H9 (cell line): Measurements from ENCODE around the gene BORCS8. TPM values are rescaled to one million over a fixed set of nuclear protein-coding genes. Genes with fewer than 3 reads are reported as not detected.
A peak's percentile ranks its signal among the peaks of the same experiment; 100 is the strongest.

Experiments used
- DNase-seq: peaks from one replicate; pipeline ENCODE4 v3.0.0-alpha.2; 2017
- H2AFZ ChIP-seq: one replicate; pipeline ENCODE4 v1.6.1; 2013; ENCODE audit warnings: mild to moderate bottlenecking, low read length, control low read depth, moderate library complexity
- H2AK5ac ChIP-seq: 2 replicates; pipeline ENCODE4 v1.6.1; 2013; ENCODE audit warnings: low read length, control low read depth, mixed read lengths; ENCODE audit not compliant: insufficient read length
- H2BK120ac ChIP-seq: one replicate; pipeline ENCODE4 v1.6.1; 2013; ENCODE audit warnings: low read depth, mild to moderate bottlenecking, low read length, control low read depth, inconsistent platforms; ENCODE audit not compliant: poor library complexity, severe bottlenecking
- H2BK12ac ChIP-seq: 2 replicates; pipeline ENCODE4 v1.6.1; 2013; ENCODE audit warnings: low read length, control low read depth, mixed read lengths, low read depth; ENCODE audit not compliant: insufficient read length
- H2BK15ac ChIP-seq: 2 replicates; pipeline ENCODE4 v1.6.1; 2013; ENCODE audit warnings: low read depth, low read length, control low read depth
- H2BK20ac ChIP-seq: one replicate; pipeline ENCODE4 v1.6.1; 2013; ENCODE audit warnings: low read depth, mild to moderate bottlenecking, low read length, control low read depth, inconsistent platforms; ENCODE audit not compliant: poor library complexity, severe bottlenecking
- H2BK5ac ChIP-seq: 2 replicates; pipeline ENCODE4 v1.6.1; 2013; ENCODE audit warnings: low read length, control low read depth, mixed read lengths; ENCODE audit not compliant: insufficient read length
- H3K14ac ChIP-seq: 2 replicates; pipeline ENCODE4 v1.6.1; 2013; ENCODE audit warnings: low read length, control low read depth; ENCODE audit not compliant: insufficient read depth
- H3K18ac ChIP-seq: 2 replicates; pipeline ENCODE4 v1.6.1; 2013; ENCODE audit warnings: low read depth, mild to moderate bottlenecking, mixed read lengths, low read length, control low read depth; ENCODE audit not compliant: insufficient read length
- H3K23ac ChIP-seq: 2 replicates; pipeline ENCODE4 v1.6.1; 2013; ENCODE audit warnings: low read length, control low read depth, mixed read lengths, low read depth; ENCODE audit not compliant: insufficient read length
- H3K23me2 ChIP-seq: 2 replicates; pipeline ENCODE4 v1.6.1; 2013; ENCODE audit warnings: low read depth, mild to moderate bottlenecking, mixed read lengths, low read length, control low read depth; ENCODE audit not compliant: insufficient read length, poor library complexity, severe bottlenecking
- H3K27ac ChIP-seq: 2 replicates; pipeline ENCODE4 v1.5.1; 2013; ENCODE audit warnings: low read length, control low read depth, mixed read lengths, low read depth; ENCODE audit not compliant: insufficient read length
- H3K27me3 ChIP-seq: 2 replicates; pipeline ENCODE4 v1.6.1; 2013; ENCODE audit warnings: low read length, control low read depth, inconsistent platforms; ENCODE audit not compliant: insufficient read depth
- H3K4ac ChIP-seq: 2 replicates; pipeline ENCODE4 v1.6.1; 2013; ENCODE audit warnings: low read depth, mild to moderate bottlenecking, control low read depth, inconsistent platforms, low read length, moderate library complexity
- H3K4me1 ChIP-seq: 2 replicates; pipeline ENCODE4 v1.6.1; 2013; ENCODE audit warnings: low read length, control low read depth, inconsistent platforms; ENCODE audit not compliant: insufficient read depth
- H3K4me2 ChIP-seq: 2 replicates; pipeline ENCODE4 v1.6.1; 2013; ENCODE audit warnings: low read length, control low read depth, mixed read lengths; ENCODE audit not compliant: insufficient read length, insufficient read depth
- H3K56ac ChIP-seq: 2 replicates; pipeline ENCODE4 v1.6.1; 2013; ENCODE audit warnings: low read depth, mild to moderate bottlenecking, mixed read lengths, low read length, control low read depth; ENCODE audit not compliant: insufficient read length
- H3K79me1 ChIP-seq: 2 replicates; pipeline ENCODE4 v1.6.1; 2013; ENCODE audit warnings: low read depth, mild to moderate bottlenecking, moderate library complexity, low read length, control low read depth, inconsistent platforms; ENCODE audit not compliant: insufficient read depth, poor library complexity, severe bottlenecking
- H3K79me2 ChIP-seq: 2 replicates; pipeline ENCODE4 v1.6.1; 2013; ENCODE audit warnings: low read length, control low read depth, inconsistent platforms; ENCODE audit not compliant: insufficient read depth
- H3K9ac ChIP-seq: 2 replicates; pipeline ENCODE4 v1.6.1; 2013; ENCODE audit warnings: low read length, control low read depth, mixed read lengths; ENCODE audit not compliant: insufficient read length; ENCODE audit errors: extremely low read depth
- H3K9me3 ChIP-seq: one replicate; pipeline ENCODE4 v1.6.1; 2013; ENCODE audit warnings: low read depth, low read length, inconsistent platforms; ENCODE audit not compliant: control insufficient read depth
- H3T11ph ChIP-seq: one replicate; pipeline ENCODE4 v1.6.1; 2013; ENCODE audit warnings: mild to moderate bottlenecking, low read length, control low read depth, inconsistent platforms
- H4K20me1 ChIP-seq: one replicate; pipeline ENCODE4 v1.6.1; 2013; ENCODE audit not compliant: control insufficient read depth, insufficient read length, insufficient read depth
- H4K5ac ChIP-seq: 2 replicates; pipeline ENCODE4 v1.6.1; 2013; ENCODE audit warnings: low read depth, mild to moderate bottlenecking, mixed read lengths, low read length, control low read depth; ENCODE audit not compliant: insufficient read length
- H4K8ac ChIP-seq: replicated peaks from 2 replicates; pipeline ENCODE4 v1.6.1; 2013; ENCODE audit warnings: low read length, control low read depth, mixed read lengths, low read depth; ENCODE audit not compliant: insufficient read length
- H4K91ac ChIP-seq: 2 replicates; pipeline ENCODE4 v1.6.1; 2013; ENCODE audit warnings: low read depth, mild to moderate bottlenecking, moderate library complexity, mixed read lengths, low read length, control low read depth; ENCODE audit not compliant: insufficient read length
- H3K27ac Mint-ChIP-seq, 3 experiments: 2 replicates in 2 of 3; 3 replicates in 1 of 3; pipeline ENCODE4 v1.8.0; 2020 to 2021; ENCODE audit warnings: mixed read lengths in 3 of 3, mild to moderate bottlenecking in 1 of 3, moderate library complexity in 1 of 3
- H3K27me3 Mint-ChIP-seq: 2 replicates; pipeline ENCODE4 v1.8.0; 2021; ENCODE audit warnings: low read depth, mild to moderate bottlenecking, moderate library complexity, mixed read lengths
- H3K36me3 Mint-ChIP-seq, 3 experiments: 2 replicates in 2 of 3; 3 replicates in 1 of 3; pipeline ENCODE4 v1.8.0; 2020 to 2021; ENCODE audit warnings: low read depth in 3 of 3, mixed read lengths in 3 of 3; ENCODE audit not compliant: insufficient read depth in 1 of 3
- H3K4me1 Mint-ChIP-seq, 2 experiments: 2 replicates each; pipeline ENCODE4 v1.8.0; 2020; ENCODE audit warnings: mixed read lengths in 2 of 2
- H3K4me3 Mint-ChIP-seq, 2 experiments: 2 replicates in 1 of 2; 3 replicates in 1 of 2; pipeline ENCODE4 v1.8.0; 2020 to 2021; ENCODE audit warnings: mild to moderate bottlenecking in 2 of 2, mixed read lengths in 2 of 2, moderate library complexity in 1 of 2
- H3K9me3 Mint-ChIP-seq, 2 experiments: 2 replicates in 1 of 2; 3 replicates in 1 of 2; pipeline ENCODE4 v1.8.0; 2020; ENCODE audit warnings: mild to moderate bottlenecking in 2 of 2, mixed read lengths in 2 of 2, moderate library complexity in 1 of 2
- WGBS: extraction: QIAGEN DNeasy Blood & Tissue Kit; methylation state at CpG from one replicate; pipeline ENCODE4 v1.1.7; 2013; ENCODE audit warnings: missing lambda C conversion rate, low lambda C conversion rate, mixed read lengths; ENCODE audit not compliant: insufficient read length; ENCODE audit errors: extremely low coverage; 5-methylcytosine and 5-hydroxymethylcytosine counted together
- total RNA-seq: library from RNA; stranded (reverse); gene quantifications from 2 replicates; pipeline ENCODE4 v1.2.1, GENCODE V29; 2021
- TF ChIP-seq, protein P1 (sequence below): fragments of 200-600 bp; sonication (generic); conservative IDR thresholded peaks from 3 replicates; pipeline ENCODE4 v1.8.0; 2021; ENCODE audit warnings: antibody characterized with exemption, mild to moderate bottlenecking

The BORCS8 gene
- total RNA-seq, 1 experiment from 2014 or later, result 20.4 TPM

GRCh38 chr19:19170053-19170872 is 21.7 kb downstream of the BORCS8 start, which contains the start of gene MEF2B:
Gene MEF2B (minus strand): TSS chr19:19170263. CDS start chr19:19150735, 19,528 bp downstream.
- Histone ChIP-seq H3K4ac (no peak within 1 kb of the TSS), H2BK120ac (no peak within 1 kb of the TSS), H3K4me2 (peak within 1 kb of the TSS; percentile 41), H3K14ac (no peak within 1 kb of the TSS), H3K27ac (no peak within 1 kb of the TSS), H3K56ac (no peak within 1 kb of the TSS), H4K91ac (no peak within 1 kb of the TSS), H2AK5ac (no peak within 1 kb of the TSS), H3K9ac (no peak within 1 kb of the TSS), H3K18ac (no peak within 1 kb of the TSS), H2BK12ac (no peak within 1 kb of the TSS), H3K27me3 (peaks cover 6% of the 10 kb centered on the region; the same call in 1 of the 2 replicates), H2AFZ (no peak within 1 kb of the TSS), H4K5ac (no peak within 1 kb of the TSS), H2BK20ac (no peak within 1 kb of the TSS), H3K4me1 (no peaks in the 10 kb centered on the region), H3T11ph (no peak within 1 kb of the TSS), H4K20me1 (no peaks in the 10 kb centered on the region), H3K79me1 (no peaks in the 10 kb centered on the region), H2BK15ac (no peak within 1 kb of the TSS), H4K8ac (no peak within 1 kb of the TSS), H2BK5ac (no peak within 1 kb of the TSS), H3K79me2 (no peaks in the 10 kb centered on the region), H3K23me2 (no peaks in the 10 kb centered on the region), H3K9me3 (no peaks in the 10 kb centered on the region), H3K23ac (no peak within 1 kb of the TSS)
- peak; percentile 94 for DNase-seq
- no CpG with 5 or more reads among the region's 56 CpGs for WGBS
- Mint-ChIP-seq H3K4me3 (peak within 1 kb of the TSS; percentile 56 to 77), H3K36me3 (no peaks in the 10 kb centered on the region; a peak in 1 of 7 replicates), H3K27ac (peak within 1 kb of the TSS in 1 of 3 experiments; percentile 18; a peak in 2 of 7 replicates), H3K9me3 (no peaks in the 10 kb centered on the region), H3K27me3 (peaks cover 68% of the 10 kb centered on the region), H3K4me1 (peaks cover 18 to 39% of the 10 kb centered on the region in 2 experiments)
- TF ChIP-seq, protein P1, sequence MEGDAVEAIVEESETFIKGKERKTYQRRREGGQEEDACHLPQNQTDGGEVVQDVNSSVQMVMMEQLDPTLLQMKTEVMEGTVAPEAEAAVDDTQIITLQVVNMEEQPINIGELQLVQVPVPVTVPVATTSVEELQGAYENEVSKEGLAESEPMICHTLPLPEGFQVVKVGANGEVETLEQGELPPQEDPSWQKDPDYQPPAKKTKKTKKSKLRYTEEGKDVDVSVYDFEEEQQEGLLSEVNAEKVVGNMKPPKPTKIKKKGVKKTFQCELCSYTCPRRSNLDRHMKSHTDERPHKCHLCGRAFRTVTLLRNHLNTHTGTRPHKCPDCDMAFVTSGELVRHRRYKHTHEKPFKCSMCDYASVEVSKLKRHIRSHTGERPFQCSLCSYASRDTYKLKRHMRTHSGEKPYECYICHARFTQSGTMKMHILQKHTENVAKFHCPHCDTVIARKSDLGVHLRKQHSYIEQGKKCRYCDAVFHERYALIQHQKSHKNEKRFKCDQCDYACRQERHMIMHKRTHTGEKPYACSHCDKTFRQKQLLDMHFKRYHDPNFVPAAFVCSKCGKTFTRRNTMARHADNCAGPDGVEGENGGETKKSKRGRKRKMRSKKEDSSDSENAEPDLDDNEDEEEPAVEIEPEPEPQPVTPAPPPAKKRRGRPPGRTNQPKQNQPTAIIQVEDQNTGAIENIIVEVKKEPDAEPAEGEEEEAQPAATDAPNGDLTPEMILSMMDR, result no peak
